Hindlimb muscle (tissue), 1 donor: ENCODE data around the gene FAF1. TPM values are rescaled to one million over a fixed set of nuclear protein-coding genes. Genes with fewer than 3 reads are reported as not detected.
"Not testable (repeated sequence)": the region's sequence is repeated elsewhere in the genome, so short reads cannot be mapped to it uniquely, and the experiment has no call there.

Experiments used
- DNase-seq: peaks from one replicate; pipeline ENCODE4 v3.0.0-alpha.2; 2013
- polyA plus RNA-seq: library from polyadenylated mRNA; unstranded; fragments of 120-200 nt; gene quantifications from one replicate; pipeline ENCODE4 v1.2.1, GENCODE V29; 2013; ENCODE audit not compliant: insufficient read length

The FAF1 gene
- polyA plus RNA-seq, 1 donor, result 43.5 TPM

- DNase-seq, result no peak
Measured at GRCh38 chr1:50531601-50532000, 428.5 kb downstream of the FAF1 start.

- no peak for DNase-seq
Measured at GRCh38 chr1:50531027-50531426, 429.0 kb downstream of the FAF1 start.

- no peak for DNase-seq
Measured at GRCh38 chr1:50529510-50529909, 430.6 kb downstream of the FAF1 start.

GRCh38 chr1:50527987-50528320, 432.1 kb downstream of the FAF1 start:
- DNase-seq, result not testable (repeated sequence)

GRCh38 chr1:50527249-50527986, 432.6 kb downstream of the FAF1 start:
- DNase-seq, result no peak

- no peak for DNase-seq
Measured at GRCh38 chr1:50526431-50526830, 433.6 kb downstream of the FAF1 start.

GRCh38 chr1:50523548-50523947, 436.5 kb downstream of the FAF1 start:
- no peak for DNase-seq

GRCh38 chr1:50522691-50523342, 437.2 kb downstream of the FAF1 start:
- no peak for DNase-seq

- no peak for DNase-seq
Measured at GRCh38 chr1:50521703-50522102, 438.4 kb downstream of the FAF1 start.

GRCh38 chr1:50517488-50517887, 442.6 kb downstream of the FAF1 start:
- DNase-seq, result no peak

GRCh38 chr1:50516056-50516455, 444.0 kb downstream of the FAF1 start:
- no peak for DNase-seq

GRCh38 chr1:50508040-50508586, 452.0 kb downstream of the FAF1 start:
- no peak for DNase-seq

GRCh38 chr1:50505427-50505826, 454.6 kb downstream of the FAF1 start:
- DNase-seq, result no peak

- no peak for DNase-seq
Measured at GRCh38 chr1:50503515-50503914, 456.6 kb downstream of the FAF1 start.

- no peak for DNase-seq
Measured at GRCh38 chr1:50502147-50502546, 457.9 kb downstream of the FAF1 start.

- no peak for DNase-seq
Measured at GRCh38 chr1:50497007-50497406, 463.1 kb downstream of the FAF1 start.

- DNase-seq, result no peak
Measured at GRCh38 chr1:50493710-50494109, 466.4 kb downstream of the FAF1 start.

- no peak for DNase-seq
Measured at GRCh38 chr1:50492142-50492541, 467.9 kb downstream of the FAF1 start.

GRCh38 chr1:50491142-50491541, 468.9 kb downstream of the FAF1 start:
- DNase-seq, result no peak

- no peak for DNase-seq
Measured at GRCh38 chr1:50490640-50491039, 469.4 kb downstream of the FAF1 start.

GRCh38 chr1:50488876-50489275, 471.2 kb downstream of the FAF1 start:
- DNase-seq, result no peak

- no peak for DNase-seq
Measured at GRCh38 chr1:50488356-50488755, 471.7 kb downstream of the FAF1 start.

GRCh38 chr1:50487725-50488124, 472.3 kb downstream of the FAF1 start:
- no peak for DNase-seq

GRCh38 chr1:50481142-50481736, 478.8 kb downstream of the FAF1 start:
- no peak for DNase-seq
